Endodermal cell (in vitro differentiated cells): ENCODE measurements around the gene ERAL1. TPM values are rescaled to one million over a fixed set of nuclear protein-coding genes. Genes with fewer than 3 reads are reported as not detected.

Experiments used
- DNase-seq: peaks from one replicate; pipeline ENCODE4 v3.0.0-alpha.2; 2017
- H3K27ac ChIP-seq: 2 replicates; pipeline ENCODE4 v1.5.1; 2013; ENCODE audit warnings: mild to moderate bottlenecking, low read depth, low read length, moderate library complexity
- H3K27me3 ChIP-seq: 2 replicates; pipeline ENCODE4 v1.6.1; 2013; ENCODE audit warnings: mild to moderate bottlenecking, low read length, moderate library complexity; ENCODE audit not compliant: insufficient read depth, control insufficient read depth, poor library complexity, severe bottlenecking
- H3K36me3 ChIP-seq: 2 replicates; pipeline ENCODE4 v1.7.0; 2013; ENCODE audit warnings: mild to moderate bottlenecking, low read length, moderate library complexity; ENCODE audit not compliant: control insufficient read depth, insufficient read depth
- H3K4me1 ChIP-seq: one replicate; pipeline ENCODE4 v1.7.0; 2013; ENCODE audit warnings: low read length; ENCODE audit not compliant: control insufficient read depth, insufficient read depth
- H3K4me3 ChIP-seq: 2 replicates; pipeline ENCODE4 v1.5.1; 2013; ENCODE audit warnings: mild to moderate bottlenecking, low read length, moderate library complexity
- H3K9ac ChIP-seq: 2 replicates; pipeline ENCODE4 v1.6.1; 2013; ENCODE audit warnings: mild to moderate bottlenecking, low read length, moderate library complexity; ENCODE audit not compliant: poor library complexity, severe bottlenecking; ENCODE audit errors: extremely low read depth
- H3K9me3 ChIP-seq: 2 replicates; pipeline ENCODE4 v1.6.1; 2013; ENCODE audit warnings: mild to moderate bottlenecking, low read length, moderate library complexity; ENCODE audit not compliant: control insufficient read depth
- H3K27ac Mint-ChIP-seq: 2 replicates; pipeline ENCODE4 v1.8.0; 2020; ENCODE audit warnings: mixed read lengths
- H3K27me3 Mint-ChIP-seq: 2 replicates; pipeline ENCODE4 v1.8.0; 2021; ENCODE audit warnings: mild to moderate bottlenecking, mixed read lengths; ENCODE audit not compliant: insufficient read depth
- H3K36me3 Mint-ChIP-seq: 2 replicates; pipeline ENCODE4 v1.8.0; 2020; ENCODE audit warnings: low read depth, mixed read lengths
- H3K4me1 Mint-ChIP-seq: 2 replicates; pipeline ENCODE4 v1.8.0; 2020; ENCODE audit warnings: mixed read lengths
- H3K4me3 Mint-ChIP-seq: 2 replicates; pipeline ENCODE4 v1.8.0; 2020; ENCODE audit warnings: mild to moderate bottlenecking, moderate library complexity, mixed read lengths
- H3K9me3 Mint-ChIP-seq: 2 replicates; pipeline ENCODE4 v1.8.0; 2020; ENCODE audit warnings: mild to moderate bottlenecking, mixed read lengths
- WGBS, 2 experiments: methylation state at CpG; one replicate each; pipeline versions ENCODE4 v1.1.5 to v1.1.7; 2013; ENCODE audit warnings: missing lambda C conversion rate in 2 of 2, mixed read lengths in 1 of 2; ENCODE audit not compliant: insufficient coverage in 1 of 2, insufficient read length in 1 of 2; 5-methylcytosine and 5-hydroxymethylcytosine counted together
- total RNA-seq, 2 donors: library from RNA; stranded (reverse); fragmentation: NEBNext Ultra II Directional in 1 of 2; extraction: Animal tissue kit (Norgen Biotek cat#: 25700) in 1 of 2; gene quantifications; 2 replicates in 1 of 2; 3 replicates in 1 of 2; pipeline ENCODE4 v1.2.1, GENCODE V29; 2021
- TF ChIP-seq, protein P1 (sequence below): fragments of 200-600 bp; sonication (generic); conservative IDR thresholded peaks from 2 replicates; pipeline ENCODE4 v1.5.0; 2021; ENCODE audit warnings: antibody characterized with exemption, mild to moderate bottlenecking

Gene ERAL1
- total RNA-seq, 2 donors from 2014 or later = 54.2 to 60.9 TPM

DNA sequence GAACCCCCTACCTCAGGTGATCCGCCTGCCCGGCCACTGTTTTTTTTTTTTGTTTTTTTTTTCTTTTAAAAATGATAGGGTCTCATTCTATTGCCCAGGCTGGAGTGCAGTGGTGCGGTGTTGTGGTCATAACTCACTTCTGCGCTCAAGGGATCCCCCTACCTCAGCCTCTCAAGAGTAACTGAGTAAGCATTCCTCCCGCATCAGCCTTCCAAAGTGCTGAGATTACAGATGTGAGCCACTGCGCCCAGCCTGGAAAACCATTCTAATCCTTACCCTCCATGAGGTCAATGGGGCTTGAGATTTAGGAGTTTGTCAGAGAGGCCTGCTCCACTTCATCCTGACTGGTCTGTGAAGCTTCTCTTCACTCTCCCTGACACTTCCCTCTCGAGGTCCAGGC lies 12.5 kb downstream of the ERAL1 start:
- Mint-ChIP-seq H3K4me3 (no peak overlapping the region), H3K4me1 (peaks cover 18% of the 10 kb centered on the region), H3K27ac (no peak overlapping the region), H3K36me3 (peaks cover 2% of the 10 kb centered on the region), H3K9me3 (no peaks in the 10 kb centered on the region), H3K27me3 (peaks cover 2% of the 10 kb centered on the region)
- TF ChIP-seq, protein P1, sequence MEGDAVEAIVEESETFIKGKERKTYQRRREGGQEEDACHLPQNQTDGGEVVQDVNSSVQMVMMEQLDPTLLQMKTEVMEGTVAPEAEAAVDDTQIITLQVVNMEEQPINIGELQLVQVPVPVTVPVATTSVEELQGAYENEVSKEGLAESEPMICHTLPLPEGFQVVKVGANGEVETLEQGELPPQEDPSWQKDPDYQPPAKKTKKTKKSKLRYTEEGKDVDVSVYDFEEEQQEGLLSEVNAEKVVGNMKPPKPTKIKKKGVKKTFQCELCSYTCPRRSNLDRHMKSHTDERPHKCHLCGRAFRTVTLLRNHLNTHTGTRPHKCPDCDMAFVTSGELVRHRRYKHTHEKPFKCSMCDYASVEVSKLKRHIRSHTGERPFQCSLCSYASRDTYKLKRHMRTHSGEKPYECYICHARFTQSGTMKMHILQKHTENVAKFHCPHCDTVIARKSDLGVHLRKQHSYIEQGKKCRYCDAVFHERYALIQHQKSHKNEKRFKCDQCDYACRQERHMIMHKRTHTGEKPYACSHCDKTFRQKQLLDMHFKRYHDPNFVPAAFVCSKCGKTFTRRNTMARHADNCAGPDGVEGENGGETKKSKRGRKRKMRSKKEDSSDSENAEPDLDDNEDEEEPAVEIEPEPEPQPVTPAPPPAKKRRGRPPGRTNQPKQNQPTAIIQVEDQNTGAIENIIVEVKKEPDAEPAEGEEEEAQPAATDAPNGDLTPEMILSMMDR = no peak
- 93 to 99% methylated on average over 6 to 7 of the region's 7 CpGs for WGBS, 2 experiments
- Histone ChIP-seq H3K9me3 (no peaks in the 10 kb centered on the region), H3K4me3 (no peak overlapping the region), H3K27me3 (no peaks in the 10 kb centered on the region), H3K27ac (no peak overlapping the region), H3K4me1 (no peaks in the 10 kb centered on the region), H3K36me3 (no peaks in the 10 kb centered on the region), H3K9ac (no peak overlapping the region)
- DNase-seq = no peak

DNA sequence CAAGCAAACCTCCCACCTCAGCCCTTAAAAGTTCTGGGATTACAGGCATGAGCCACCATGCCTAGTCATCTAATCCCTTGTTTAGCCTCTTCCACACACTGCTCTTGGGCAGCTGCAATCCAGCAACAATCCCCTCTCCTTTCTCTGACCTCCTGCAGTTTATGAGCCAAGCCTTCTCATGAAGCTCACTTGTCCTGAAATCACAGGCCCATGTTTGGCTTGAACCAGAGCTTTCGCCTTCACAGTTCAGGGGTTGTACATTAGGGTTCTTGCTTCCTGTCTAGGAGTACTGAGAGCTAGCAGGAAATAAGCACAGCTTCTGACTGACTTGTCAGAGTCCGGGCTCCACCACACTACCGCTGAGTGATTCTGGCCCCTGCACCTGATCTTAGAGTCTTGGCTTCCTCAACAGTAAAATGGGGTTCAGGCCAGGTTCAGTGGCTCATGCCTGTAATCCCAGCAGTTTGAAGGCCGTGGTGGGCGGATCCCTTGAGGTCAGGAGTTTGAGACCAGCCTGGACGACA lies 16.3 kb downstream of the ERAL1 start:
- Mint-ChIP-seq H3K4me3 (no peak overlapping the region), H3K9me3 (no peaks in the 10 kb centered on the region), H3K36me3 (no peaks in the 10 kb centered on the region), H3K27ac (peak overlapping the region; percentile 62), H3K4me1 (peaks cover 16% of the 10 kb centered on the region), H3K27me3 (peaks cover 2% of the 10 kb centered on the region)
- no peak overlapping the region for H3K27ac ChIP-seq
- no peaks in the 10 kb centered on the region for H3K9me3 ChIP-seq
- WGBS, 2 experiments = 93 to 100% methylated on average over 5 to 6 of the region's 6 CpGs
- no peak overlapping the region for H3K9ac ChIP-seq
- TF ChIP-seq, protein P1 = no peak
- H3K4me1 ChIP-seq = peaks cover 3% of the 10 kb centered on the region
- H3K4me3 ChIP-seq = no peak overlapping the region
- DNase-seq = no peak
- no peaks in the 10 kb centered on the region for H3K27me3 ChIP-seq
- H3K36me3 ChIP-seq = no peaks in the 10 kb centered on the region

DNA sequence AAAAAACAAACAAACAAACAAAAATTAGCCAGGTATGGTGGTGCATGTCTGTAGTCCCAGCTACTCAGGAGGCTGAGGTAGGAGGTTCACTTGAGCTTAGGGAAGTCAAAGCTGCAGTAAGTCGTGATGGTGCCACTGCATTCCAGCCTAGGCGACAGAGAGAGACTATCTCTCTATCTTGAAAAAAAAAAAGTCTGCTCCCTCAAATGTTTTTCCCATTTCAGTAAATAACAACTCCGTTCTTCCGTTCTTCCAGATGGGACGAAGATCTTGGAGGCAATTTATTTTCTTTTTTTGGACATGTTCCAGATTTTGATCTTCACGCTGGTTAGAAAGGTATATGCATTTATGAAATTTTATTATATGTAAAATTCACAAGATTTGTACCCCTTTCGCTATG lies 19.0 kb downstream of the ERAL1 start:
- no peak for DNase-seq
- H3K27ac ChIP-seq = no peak overlapping the region
- Mint-ChIP-seq H3K4me1 (peaks cover 16% of the 10 kb centered on the region), H3K4me3 (no peak overlapping the region), H3K9me3 (peaks cover 8% of the 10 kb centered on the region), H3K27ac (no peak overlapping the region), H3K36me3 (peaks cover 14% of the 10 kb centered on the region), H3K27me3 (no peaks in the 10 kb centered on the region)
- peaks cover 10% of the 10 kb centered on the region for H3K36me3 ChIP-seq
- no peak overlapping the region for H3K4me3 ChIP-seq
- H3K9me3 ChIP-seq = peaks cover 4% of the 10 kb centered on the region
- H3K4me1 ChIP-seq = peaks cover 3% of the 10 kb centered on the region
- H3K9ac ChIP-seq = no peak overlapping the region
- H3K27me3 ChIP-seq = no peaks in the 10 kb centered on the region
- WGBS, 2 experiments = 93 to 96% methylated on average over 3 to 5 of the region's 7 CpGs
- TF ChIP-seq, protein P1 = no peak
